GM18526 (cell line): ENCODE data around the gene UNC13C.

Experiments
- POLR2A ChIP-seq: IDR thresholded peaks from 3 replicates; pipeline ENCODE4 v1.6.1; 2011; ENCODE audit not compliant: insufficient read length; ENCODE audit errors: extremely low read depth

The UNC13C gene

GRCh38 chr15:54424171-54424570 is 445.9 kb downstream of the UNC13C start:
- TF ChIP-seq POLR2A = no peak

DNA sequence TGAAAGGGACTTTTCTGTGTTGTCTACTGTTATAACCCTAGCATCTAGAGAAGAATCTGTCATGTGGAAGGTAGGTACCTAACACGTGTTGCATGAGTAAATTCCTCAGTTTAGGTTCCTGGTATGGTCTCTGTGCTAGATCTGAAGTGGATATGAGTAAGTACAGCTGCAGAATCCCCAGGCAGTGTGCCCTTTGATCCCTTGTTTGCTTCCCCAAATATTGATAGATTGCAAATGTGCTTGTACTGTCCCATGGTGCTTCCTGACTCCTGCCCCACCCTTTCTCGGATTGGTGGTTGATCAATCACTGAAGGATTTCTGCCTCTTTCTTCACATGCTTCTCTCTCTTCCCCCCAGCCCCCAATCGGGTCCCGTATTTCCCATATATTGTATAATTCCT is 450.4 kb downstream of the UNC13C start:
- TF ChIP-seq POLR2A = no peak

GRCh38 chr15:54456413-54456812 is 478.2 kb downstream of the UNC13C start:
- TF ChIP-seq POLR2A = no peak

DNA sequence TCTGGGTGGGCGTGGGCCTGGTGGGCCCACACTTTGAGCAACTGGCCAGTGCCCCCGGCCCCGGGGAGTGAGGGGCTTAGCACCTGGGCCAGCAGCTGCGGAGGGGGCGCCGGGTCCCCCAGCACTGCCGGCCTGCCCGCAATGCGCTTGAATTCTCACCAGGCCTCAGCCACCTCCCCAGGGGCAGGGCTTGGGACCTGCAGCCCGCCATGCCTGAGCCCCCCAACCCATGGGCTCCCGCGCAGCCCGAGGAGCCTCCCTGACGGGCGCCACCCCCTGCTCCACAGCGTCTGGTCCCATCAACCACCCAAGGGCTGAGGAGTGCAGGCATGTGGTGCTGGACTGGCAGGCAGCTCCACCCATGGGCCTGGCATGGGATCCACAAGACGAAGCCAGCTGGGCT is 484.3 kb downstream of the UNC13C start:
- TF ChIP-seq POLR2A = no peak

DNA sequence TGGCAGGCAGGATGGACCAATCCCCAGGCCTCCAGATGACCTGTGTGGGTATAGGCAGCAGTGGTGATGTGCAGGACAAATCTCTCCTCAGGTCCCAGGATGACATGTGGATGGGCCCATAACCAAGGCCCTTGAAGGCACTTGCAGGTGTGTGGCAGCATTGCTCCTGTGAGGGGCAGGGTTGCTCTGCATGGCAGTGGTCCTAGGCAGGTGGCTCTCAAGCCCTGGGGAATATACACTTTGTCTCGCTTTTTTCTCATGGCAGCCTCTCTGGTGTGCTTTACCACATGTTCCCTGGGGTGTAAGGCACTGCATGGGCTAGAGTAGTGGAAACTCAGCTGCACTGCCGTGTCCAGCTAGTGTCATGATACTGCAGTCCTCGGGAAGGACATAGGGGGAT is 503.6 kb downstream of the UNC13C start:
- no peak for TF ChIP-seq POLR2A

DNA sequence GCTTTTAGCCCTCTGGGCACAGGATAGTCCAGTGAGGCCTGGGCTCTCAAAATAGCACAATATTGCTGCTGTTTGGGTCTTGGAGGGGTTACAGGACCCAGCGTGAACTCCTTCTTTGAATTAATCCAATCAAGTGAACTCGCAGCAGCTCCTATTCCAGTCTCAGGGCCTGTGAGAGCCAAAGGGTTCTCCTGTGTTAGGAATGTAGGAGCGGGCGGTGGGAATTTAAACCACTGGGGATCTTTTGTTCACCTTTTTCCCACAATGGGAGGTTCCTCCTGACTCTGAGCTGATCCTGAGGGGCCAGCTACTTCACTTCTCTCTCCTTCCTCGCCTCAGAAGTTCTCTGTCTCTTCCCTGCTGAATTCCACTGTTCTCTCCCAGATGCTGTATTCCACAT is 504.0 kb downstream of the UNC13C start:
- no peak for TF ChIP-seq POLR2A

DNA sequence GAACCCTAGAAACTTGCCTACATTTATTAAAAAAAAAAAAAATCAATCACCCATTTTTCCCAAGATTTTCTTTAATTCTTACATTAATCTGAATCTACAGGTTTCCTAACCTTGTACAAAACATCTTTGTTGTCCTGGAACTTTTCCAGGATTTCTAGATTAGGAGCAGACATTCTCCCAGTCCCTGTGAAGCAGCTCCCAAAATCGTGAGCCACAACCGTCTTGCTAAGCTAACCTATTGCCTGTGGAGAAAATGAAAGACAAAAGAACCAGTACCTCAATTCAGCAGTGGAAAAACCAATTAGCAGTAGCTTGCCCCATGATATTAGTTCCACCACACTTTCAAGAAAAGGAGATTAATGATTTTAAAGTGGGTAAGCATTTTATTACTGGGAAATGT is 522.1 kb downstream of the UNC13C start:
- no peak for TF ChIP-seq POLR2A

GRCh38 chr15:54502416-54503075 is 524.3 kb downstream of the UNC13C start:
- no peak for TF ChIP-seq POLR2A

GRCh38 chr15:54504695-54505094 is 526.5 kb downstream of the UNC13C start:
- no peak for TF ChIP-seq POLR2A

- TF ChIP-seq POLR2A = no peak
These were observed 528.8 kb downstream of the UNC13C start for GRCh38 chr15:54506977-54507524.

GRCh38 chr15:54514601-54515000 is 536.4 kb downstream of the UNC13C start:
- TF ChIP-seq POLR2A = no peak

DNA sequence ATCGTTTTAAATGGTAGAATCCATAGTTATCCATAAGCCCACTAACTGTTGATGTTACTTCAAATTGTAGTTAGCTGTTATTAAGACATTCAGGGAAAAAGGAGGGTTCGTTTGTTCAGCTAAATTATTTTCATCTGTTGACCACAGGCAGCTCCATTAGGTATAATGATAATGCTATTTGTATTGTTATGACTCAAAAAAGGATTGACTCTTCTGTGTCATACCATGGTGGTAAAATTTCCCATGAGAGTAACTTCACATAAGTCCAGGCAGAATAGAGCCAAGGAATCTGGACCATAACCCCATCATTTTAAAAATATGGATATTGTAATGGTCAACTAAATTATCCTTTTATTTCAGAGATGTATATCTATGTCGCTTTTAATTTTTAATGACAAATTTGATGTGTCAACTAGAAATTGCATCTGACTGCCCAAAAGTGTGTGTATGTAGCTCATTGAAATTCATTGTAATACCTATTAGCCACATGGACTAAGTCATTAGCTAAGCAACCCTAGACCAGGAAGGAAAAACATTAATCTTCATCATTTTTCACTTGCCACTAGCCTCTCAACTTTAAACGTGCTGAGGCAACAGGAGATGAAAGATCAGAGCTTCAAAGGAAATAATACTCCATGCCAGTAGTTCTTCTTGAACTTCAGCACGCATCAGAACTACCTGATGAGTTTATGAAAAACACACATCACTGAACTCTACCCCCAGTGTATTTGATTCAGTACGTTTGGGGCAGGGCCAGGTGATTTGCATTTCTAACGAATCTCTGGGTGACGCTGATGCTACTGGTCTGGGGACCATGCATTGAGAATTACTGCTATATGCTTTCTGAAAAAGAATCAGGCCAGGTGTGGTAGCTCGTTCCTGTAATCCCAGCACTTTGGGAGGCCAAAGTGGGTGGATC is 537.7 kb downstream of the UNC13C start:
- TF ChIP-seq POLR2A = no peak

DNA sequence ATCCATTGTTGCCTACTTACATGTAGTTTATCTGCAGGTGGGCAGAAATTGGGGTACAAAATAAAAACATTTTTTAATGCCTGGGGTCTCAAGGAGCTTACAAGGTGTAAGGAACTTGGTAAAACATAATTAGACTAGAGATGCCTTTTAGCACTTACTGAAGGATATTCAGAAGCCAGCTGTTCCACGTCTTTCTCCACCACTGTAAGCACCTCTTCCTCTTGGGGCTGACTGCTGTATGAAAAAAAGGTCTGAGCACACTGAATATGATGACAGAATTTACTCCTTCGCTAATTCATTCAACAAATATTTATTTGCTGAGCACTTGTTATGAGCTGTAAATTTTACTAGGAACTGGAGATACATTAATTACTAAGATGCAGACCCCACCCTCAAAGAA is 539.1 kb downstream of the UNC13C start:
- no peak for TF ChIP-seq POLR2A

- TF ChIP-seq POLR2A = no peak
These were observed 540.1 kb downstream of the UNC13C start for GRCh38 chr15:54518156-54518882.

- no peak for TF ChIP-seq POLR2A
These were observed 541.3 kb downstream of the UNC13C start for GRCh38 chr15:54519577-54519976.

GRCh38 chr15:54520616-54521015 is 542.4 kb downstream of the UNC13C start:
- no peak for TF ChIP-seq POLR2A

- no peak for TF ChIP-seq POLR2A
These were observed 543.0 kb downstream of the UNC13C start for GRCh38 chr15:54521206-54521605.
